ENCODE measurements around the gene SHD. TPM values are rescaled to one million over a fixed set of nuclear protein-coding genes. Genes with fewer than 3 reads are reported as not detected.

SHD gene
- total and polyA plus RNA-seq, 2 of the 13 experiments (the other 11 are each of a cell fraction or from before 2014, with no cell fraction given) = 0.11 to 0.20 TPM

- TF ChIP-seq, protein P1, sequence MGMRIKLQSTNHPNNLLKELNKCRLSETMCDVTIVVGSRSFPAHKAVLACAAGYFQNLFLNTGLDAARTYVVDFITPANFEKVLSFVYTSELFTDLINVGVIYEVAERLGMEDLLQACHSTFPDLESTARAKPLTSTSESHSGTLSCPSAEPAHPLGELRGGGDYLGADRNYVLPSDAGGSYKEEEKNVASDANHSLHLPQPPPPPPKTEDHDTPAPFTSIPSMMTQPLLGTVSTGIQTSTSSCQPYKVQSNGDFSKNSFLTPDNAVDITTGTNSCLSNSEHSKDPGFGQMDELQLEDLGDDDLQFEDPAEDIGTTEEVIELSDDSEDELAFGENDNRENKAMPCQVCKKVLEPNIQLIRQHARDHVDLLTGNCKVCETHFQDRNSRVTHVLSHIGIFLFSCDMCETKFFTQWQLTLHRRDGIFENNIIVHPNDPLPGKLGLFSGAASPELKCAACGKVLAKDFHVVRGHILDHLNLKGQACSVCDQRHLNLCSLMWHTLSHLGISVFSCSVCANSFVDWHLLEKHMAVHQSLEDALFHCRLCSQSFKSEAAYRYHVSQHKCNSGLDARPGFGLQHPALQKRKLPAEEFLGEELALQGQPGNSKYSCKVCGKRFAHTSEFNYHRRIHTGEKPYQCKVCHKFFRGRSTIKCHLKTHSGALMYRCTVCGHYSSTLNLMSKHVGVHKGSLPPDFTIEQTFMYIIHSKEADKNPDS (CRISPR knock-in tag; IDR thresholded peaks at IDR 0.05) = no peak
- no peak; the same call in 1 of the 2 replicates for TF ChIP-seq SMAD1 (CRISPR knock-in tag; IDR thresholded peaks at IDR 0.05; ENCODE audit: borderline replicate concordance, low read depth)
- TF ChIP-seq IRF2 (CRISPR knock-in tag; IDR thresholded peaks at IDR 0.05) = 0 out of 2 replicates have a peak, but pooled peaks have one; percentile 18
- TF ChIP-seq ZNF12 (CRISPR knock-in tag; IDR thresholded peaks at IDR 0.05) = no peak
- TF ChIP-seq HNF4A (CRISPR knock-in tag; IDR thresholded peaks at IDR 0.05) = no peak
- no peak for TF ChIP-seq PRDM15 (CRISPR knock-in tag; IDR thresholded peaks at IDR 0.05)
- TF ChIP-seq NFKBIZ (CRISPR knock-in tag; IDR thresholded peaks at IDR 0.05) = no peak
- TF ChIP-seq FOXK2 (IDR thresholded peaks at IDR 0.05) = no peak
- no peak for TF ChIP-seq ZNF629 (CRISPR knock-in tag; conservative IDR thresholded peaks at IDR 0.05)
- no peak for TF ChIP-seq ZNF136 (CRISPR knock-in tag; IDR thresholded peaks at IDR 0.05; ENCODE audit: low read depth)
Measured at GRCh38 chr19:4233282-4233853, 45.7 kb upstream of the SHD start (continued).
